ENCODE measurements around the gene RELN.

- TF ChIP-seq CTCF (IDR thresholded peaks at IDR 0.05 in 2 of 3, conservative IDR thresholded peaks at IDR 0.05 in 1 of 3; ENCODE audit: control insufficient read depth in 2 of 3, extremely low read depth in 1 of 3, insufficient read depth in 1 of 3, low read depth in 3 of 3, low read length in 3 of 3) = no peak
- no peak for TF ChIP-seq POLR2AphosphoS5 (IDR thresholded peaks at IDR 0.05; ENCODE audit: low read length)
- TF ChIP-seq CBX5 (IDR thresholded peaks at IDR 0.05; ENCODE audit: low read depth) = no peak
- no peak for TF ChIP-seq POLR2A (IDR thresholded peaks at IDR 0.05; ENCODE audit: low read depth, low read length)
- no peak for TF ChIP-seq JUNB (IDR thresholded peaks at IDR 0.05)
- no peak for TF ChIP-seq NR2F1 (conservative IDR thresholded peaks at IDR 0.05)
- no peak for TF ChIP-seq ATF7 (IDR thresholded peaks at IDR 0.05; ENCODE audit: low read depth)
Observed at GRCh38 chr7:103706805-103707204, 282.7 kb downstream of the RELN start.

All from GM12878 (cell line).